Measurements from ENCODE around the gene SCARF2. TPM values are rescaled to one million over a fixed set of nuclear protein-coding genes. Genes with fewer than 3 reads are reported as not detected.
A peak's percentile ranks its signal among the peaks of the same experiment; 100 is the strongest.

Gene SCARF2
- total RNA-seq, 4 donors from 2014 or later = 1.1 to 6.9 (median 2.4) TPM

DNA sequence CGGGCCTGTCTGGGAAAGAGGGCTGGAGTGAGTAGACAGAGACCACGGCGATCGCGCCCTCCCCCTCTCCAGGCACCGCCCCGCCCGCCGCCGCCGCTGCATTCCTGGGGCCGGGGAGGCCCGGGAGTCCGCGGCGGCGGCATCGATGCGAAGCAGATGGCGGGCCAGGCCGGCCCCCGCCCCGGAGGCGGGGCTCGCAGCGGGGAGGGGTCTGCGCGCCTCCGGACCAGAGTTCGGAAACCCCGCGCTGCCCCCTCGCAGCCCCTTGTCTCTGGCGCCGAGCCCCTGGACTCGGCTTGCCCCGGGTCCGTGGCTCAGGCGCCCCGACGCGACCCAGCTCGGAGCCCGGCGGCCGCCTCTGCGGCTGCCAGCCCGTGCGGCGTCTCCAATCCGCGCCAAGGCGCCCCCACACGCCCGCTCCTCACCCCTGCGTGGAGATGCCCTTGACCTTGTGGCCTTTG lies 1.3 kb downstream of the SCARF2 start:
- 0% methylated on average over 18 of the region's 56 CpGs; no CpG with 5 or more reads in 1 of the 2 donors for WGBS, 2 donors
- peak overlapping the region; percentile 76 to 93 (median 84) for H3K27ac ChIP-seq
- no peaks in the 10 kb centered on the region for H3K36me3 ChIP-seq
- peak overlapping the region; percentile 36 to 70 (median 59) for H3K4me3 ChIP-seq
- H3K4me1 ChIP-seq = peaks cover 18 to 57% (median 26%) of the 10 kb centered on the region in 3 donors
- DNase-seq = no peak
- H3K27me3 ChIP-seq = peaks cover 3 to 82% (median 5%) of the 10 kb centered on the region in 4 donors
- no peaks in the 10 kb centered on the region for H3K9me3 ChIP-seq
- TF ChIP-seq, protein P1, sequence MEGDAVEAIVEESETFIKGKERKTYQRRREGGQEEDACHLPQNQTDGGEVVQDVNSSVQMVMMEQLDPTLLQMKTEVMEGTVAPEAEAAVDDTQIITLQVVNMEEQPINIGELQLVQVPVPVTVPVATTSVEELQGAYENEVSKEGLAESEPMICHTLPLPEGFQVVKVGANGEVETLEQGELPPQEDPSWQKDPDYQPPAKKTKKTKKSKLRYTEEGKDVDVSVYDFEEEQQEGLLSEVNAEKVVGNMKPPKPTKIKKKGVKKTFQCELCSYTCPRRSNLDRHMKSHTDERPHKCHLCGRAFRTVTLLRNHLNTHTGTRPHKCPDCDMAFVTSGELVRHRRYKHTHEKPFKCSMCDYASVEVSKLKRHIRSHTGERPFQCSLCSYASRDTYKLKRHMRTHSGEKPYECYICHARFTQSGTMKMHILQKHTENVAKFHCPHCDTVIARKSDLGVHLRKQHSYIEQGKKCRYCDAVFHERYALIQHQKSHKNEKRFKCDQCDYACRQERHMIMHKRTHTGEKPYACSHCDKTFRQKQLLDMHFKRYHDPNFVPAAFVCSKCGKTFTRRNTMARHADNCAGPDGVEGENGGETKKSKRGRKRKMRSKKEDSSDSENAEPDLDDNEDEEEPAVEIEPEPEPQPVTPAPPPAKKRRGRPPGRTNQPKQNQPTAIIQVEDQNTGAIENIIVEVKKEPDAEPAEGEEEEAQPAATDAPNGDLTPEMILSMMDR (IDR thresholded peaks at IDR 0.05) = no peak
- TF ChIP-seq POLR2A (IDR thresholded peaks at IDR 0.05) = no peak
- intact Hi-C loops (cut with DNase I) = no loop called here

DNA sequence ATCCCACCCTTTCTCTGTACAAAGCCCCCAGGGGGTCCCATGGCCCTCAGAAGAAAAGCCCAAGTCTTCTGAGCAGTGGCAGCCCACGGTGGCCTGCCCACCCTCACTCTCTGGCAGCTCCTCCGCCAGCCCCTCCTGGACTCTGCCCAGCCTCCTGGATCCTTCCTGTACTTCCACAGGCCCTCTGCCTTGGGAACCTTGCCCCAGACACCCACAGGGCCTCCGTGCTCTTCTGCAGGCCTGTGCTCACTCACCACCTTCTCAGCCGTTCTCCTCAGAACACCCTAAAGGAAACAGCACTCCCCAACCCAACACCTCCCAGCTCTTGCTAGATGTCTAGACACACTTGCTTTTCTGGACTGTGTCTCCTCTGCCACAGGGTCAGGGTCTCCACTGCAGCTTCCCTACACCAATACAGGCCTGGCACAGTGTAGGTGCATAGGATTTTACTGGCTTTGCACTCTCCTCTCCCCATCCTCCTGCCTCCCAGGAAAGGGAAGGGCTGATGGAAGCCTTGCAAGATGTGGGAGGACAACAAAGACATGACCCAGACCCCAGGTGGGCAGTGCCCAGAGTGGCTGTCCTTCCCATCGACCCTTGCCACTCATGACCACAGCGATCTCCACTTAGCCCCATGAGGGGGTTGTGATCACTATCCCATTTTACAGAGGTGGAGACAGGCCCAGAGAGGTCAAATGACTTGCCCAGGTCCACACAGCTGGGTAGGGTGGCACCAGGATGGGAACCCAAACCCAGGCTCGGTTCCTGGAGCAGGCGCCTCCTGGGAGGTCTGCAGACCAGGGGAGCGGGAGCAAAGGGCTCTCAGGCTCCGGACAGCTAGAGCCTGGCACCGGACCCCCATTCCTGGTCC lies 2.0 kb downstream of the SCARF2 start:
- no peaks in the 10 kb centered on the region for H3K36me3 ChIP-seq
- peaks cover 24 to 62% (median 30%) of the 10 kb centered on the region in 3 donors for H3K4me1 ChIP-seq
- H3K9me3 ChIP-seq = no peaks in the 10 kb centered on the region
- WGBS, 2 donors = 84 to 87% methylated on average over 4 to 6 of the region's 11 CpGs
- H3K27me3 ChIP-seq = peaks cover 3 to 88% (median 5%) of the 10 kb centered on the region in 4 donors
- H3K4me3 ChIP-seq = peak overlapping the region; percentile 36 to 70 (median 59)
- TF ChIP-seq, protein P1 (IDR thresholded peaks at IDR 0.05) = no peak
- no peak for TF ChIP-seq POLR2A (IDR thresholded peaks at IDR 0.05)
- no peak for DNase-seq
- H3K27ac ChIP-seq = peak overlapping the region in 2 of 4 donors; percentile 89 to 93
- intact Hi-C loops (cut with DNase I) = no loop called here

DNA sequence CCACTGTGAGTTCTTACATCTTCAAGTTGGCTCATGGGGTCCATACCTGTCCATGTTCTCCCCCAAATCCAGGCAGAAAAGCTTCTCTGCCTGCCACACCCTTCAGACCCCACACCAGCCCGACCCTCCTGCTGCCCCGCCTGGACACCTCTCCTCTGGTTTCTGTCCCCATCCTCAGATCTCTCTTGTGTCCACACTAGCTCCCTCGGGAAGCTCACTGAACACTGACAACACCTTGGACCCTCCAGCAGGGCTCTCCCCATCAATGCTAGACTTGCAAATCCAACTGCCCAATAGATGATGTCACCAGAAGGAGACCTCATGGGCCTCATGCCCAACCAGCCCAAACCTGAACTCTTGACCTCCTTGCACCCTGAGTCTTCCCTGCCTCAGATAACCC lies 2.9 kb downstream of the SCARF2 start:
- H3K27ac ChIP-seq = no peak overlapping the region
- peaks cover 3 to 97% (median 5%) of the 10 kb centered on the region in 4 donors for H3K27me3 ChIP-seq

DNA sequence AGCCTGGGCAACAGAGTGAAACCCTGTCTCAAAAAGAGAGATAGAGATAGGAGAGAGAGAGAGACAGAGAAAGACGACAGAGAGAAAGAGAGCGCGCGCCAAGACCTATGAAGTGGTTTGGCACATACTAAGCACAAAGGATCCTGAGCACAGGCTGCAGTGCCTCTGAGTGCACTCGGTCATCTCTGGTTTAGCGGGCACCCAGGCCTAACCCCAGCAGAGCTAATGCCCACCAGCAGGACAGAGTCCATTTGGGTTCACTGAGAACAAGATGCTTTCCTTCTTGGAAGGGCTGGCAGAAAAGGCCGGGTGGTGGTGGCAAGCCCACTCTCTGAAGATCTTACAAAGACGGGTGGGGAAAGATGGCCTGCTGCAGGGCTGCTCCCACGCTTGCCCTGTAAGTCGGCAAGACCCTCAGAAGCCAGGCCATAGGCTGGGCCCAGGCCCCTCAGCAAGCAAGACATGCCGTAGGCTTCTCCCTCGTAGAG lies 3.3 kb downstream of the SCARF2 start:
- 83 to 85% methylated on average over 11 to 12 of the region's 12 CpGs for WGBS, 2 donors
- intact Hi-C loops (cut with DNase I) = no loop called here
- Histone ChIP-seq H3K4me1 (peaks cover 38 to 76% (median 43%) of the 10 kb centered on the region in 3 donors), H3K27ac (no peak overlapping the region), H3K36me3 (peaks cover 0 to 5% (median 0%) of the 10 kb centered on the region in 3 donors), H3K4me3 (no peak overlapping the region), H3K9me3 (no peaks in the 10 kb centered on the region), H3K27me3 (peaks cover 3 to 100% (median 5%) of the 10 kb centered on the region in 4 donors)
- no peak for DNase-seq
- TF ChIP-seq, protein P1 (IDR thresholded peaks at IDR 0.05) = no peak
- TF ChIP-seq POLR2A (IDR thresholded peaks at IDR 0.05) = no peak

More for the DNA sequence above, 2.9 kb downstream of the SCARF2 start:
- TF ChIP-seq POLR2A (IDR thresholded peaks at IDR 0.05) = no peak
- TF ChIP-seq, protein P1 (IDR thresholded peaks at IDR 0.05) = no peak
- no peak for DNase-seq
- intact Hi-C loops (cut with DNase I) = no loop called here
- Histone ChIP-seq H3K36me3 (peaks cover 0 to under 1% (median 0%) of the 10 kb centered on the region in 3 donors), H3K4me3 (no peak overlapping the region), H3K4me1 (peaks cover 33 to 71% (median 39%) of the 10 kb centered on the region in 3 donors), H3K9me3 (no peaks in the 10 kb centered on the region)
- WGBS, 2 donors = 91 to 92% methylated on average over 3 of the region's 3 CpGs

Data from esophagus squamous epithelium (tissue), 5 donors.